Ascending aorta (tissue), 2 donors: ENCODE data around the gene MBD3. TPM values are rescaled to one million over a fixed set of nuclear protein-coding genes. Genes with fewer than 3 reads are reported as not detected.

Experiments used
- DNase-seq, 2 donors: peaks; one replicate each; pipeline ENCODE4 v3.0.0-alpha.2; 2019; ENCODE audit warnings: low spot score in 2 of 2
- H3K27ac ChIP-seq, 2 donors: fragments of 200-600 bp; sonication (generic); one replicate each; pipeline ENCODE4 v1.5.1; 2016 to 2017; ENCODE audit warnings: mild to moderate bottlenecking in 1 of 2
- H3K27me3 ChIP-seq: fragments of 200-600 bp; sonication (generic); one replicate; pipeline ENCODE4 v1.5.1; 2017
- H3K36me3 ChIP-seq, 2 donors: fragments of 200-600 bp; sonication (generic); one replicate each; pipeline ENCODE4 v1.5.1; 2016
- H3K4me1 ChIP-seq, 2 donors: fragments of 200-600 bp; sonication (generic); one replicate each; pipeline ENCODE4 v1.5.1; 2016 to 2017; ENCODE audit warnings: mild to moderate bottlenecking in 1 of 2
- H3K4me3 ChIP-seq, 2 donors: fragments of 200-600 bp; sonication (generic); one replicate each; pipeline ENCODE4 v1.5.1; 2016 to 2017; ENCODE audit warnings: mild to moderate bottlenecking in 1 of 2
- H3K9me3 ChIP-seq, 2 donors: fragments of 200-600 bp; sonication (generic); one replicate each; pipeline ENCODE4 v1.5.1; 2016
- intact Hi-C: fragments of 100-400 bp; cut with DNase I; formaldehyde crosslinking; loops from one replicate; pipeline ENCODE4 v1.15.1; 2023
- total RNA-seq: library from RNA; depleted of rRNA; stranded (reverse); fragments of >200 nt; gene quantifications from one replicate; pipeline ENCODE4 v1.1.0, GENCODE V29; 2016
- TF ChIP-seq, protein P1 (sequence below), 3 experiments: fragments of 200-600 bp in 2 of 3; fragments of 450-650 bp in 1 of 3; sonication (generic) in 2 of 3; IDR thresholded peaks; one replicate each; pipeline ENCODE4 v1.5.1; 2016 to 2019; ENCODE audit warnings: antibody characterized with exemption in 3 of 3, mild to moderate bottlenecking in 1 of 3, moderate library complexity in 1 of 3

MBD3 gene
- total RNA-seq, 1 donor from 2014 or later = 143 TPM

DNA sequence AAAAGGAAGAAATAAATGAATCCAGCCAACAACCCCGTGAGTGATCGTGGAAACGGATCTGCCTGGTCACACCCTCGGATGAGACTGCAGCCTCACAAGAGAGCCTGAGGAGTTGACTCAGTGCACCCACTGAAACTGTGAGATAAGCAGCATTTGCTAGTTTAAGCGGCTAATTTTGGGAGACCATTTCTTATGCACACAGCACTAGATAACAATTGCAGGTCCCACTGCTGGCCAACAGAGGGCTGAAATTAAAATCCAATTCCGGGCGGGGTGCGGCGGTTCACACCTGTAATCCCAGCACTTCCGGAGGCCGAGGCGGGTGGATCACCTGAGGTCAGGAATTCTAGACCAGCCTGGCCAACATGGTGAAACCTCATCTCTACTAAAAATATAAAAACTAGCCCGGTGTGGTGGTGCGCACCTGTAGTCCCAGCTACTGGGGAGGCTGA lies 9.0 kb upstream of the MBD3 start:
- DNase-seq = no peak
- Histone ChIP-seq H3K27me3 (no peaks in the 10 kb centered on the region), H3K9me3 (no peaks in the 10 kb centered on the region), H3K36me3 (peaks cover 25 to 35% of the 10 kb centered on the region in 2 donors), H3K27ac (no peak overlapping the region), H3K4me1 (peaks cover 15 to 25% of the 10 kb centered on the region in 2 donors), H3K4me3 (no peak overlapping the region)
- TF ChIP-seq, protein P1, sequence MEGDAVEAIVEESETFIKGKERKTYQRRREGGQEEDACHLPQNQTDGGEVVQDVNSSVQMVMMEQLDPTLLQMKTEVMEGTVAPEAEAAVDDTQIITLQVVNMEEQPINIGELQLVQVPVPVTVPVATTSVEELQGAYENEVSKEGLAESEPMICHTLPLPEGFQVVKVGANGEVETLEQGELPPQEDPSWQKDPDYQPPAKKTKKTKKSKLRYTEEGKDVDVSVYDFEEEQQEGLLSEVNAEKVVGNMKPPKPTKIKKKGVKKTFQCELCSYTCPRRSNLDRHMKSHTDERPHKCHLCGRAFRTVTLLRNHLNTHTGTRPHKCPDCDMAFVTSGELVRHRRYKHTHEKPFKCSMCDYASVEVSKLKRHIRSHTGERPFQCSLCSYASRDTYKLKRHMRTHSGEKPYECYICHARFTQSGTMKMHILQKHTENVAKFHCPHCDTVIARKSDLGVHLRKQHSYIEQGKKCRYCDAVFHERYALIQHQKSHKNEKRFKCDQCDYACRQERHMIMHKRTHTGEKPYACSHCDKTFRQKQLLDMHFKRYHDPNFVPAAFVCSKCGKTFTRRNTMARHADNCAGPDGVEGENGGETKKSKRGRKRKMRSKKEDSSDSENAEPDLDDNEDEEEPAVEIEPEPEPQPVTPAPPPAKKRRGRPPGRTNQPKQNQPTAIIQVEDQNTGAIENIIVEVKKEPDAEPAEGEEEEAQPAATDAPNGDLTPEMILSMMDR (IDR thresholded peaks at IDR 0.05) = no peak
- intact Hi-C loops = no loop called here

DNA sequence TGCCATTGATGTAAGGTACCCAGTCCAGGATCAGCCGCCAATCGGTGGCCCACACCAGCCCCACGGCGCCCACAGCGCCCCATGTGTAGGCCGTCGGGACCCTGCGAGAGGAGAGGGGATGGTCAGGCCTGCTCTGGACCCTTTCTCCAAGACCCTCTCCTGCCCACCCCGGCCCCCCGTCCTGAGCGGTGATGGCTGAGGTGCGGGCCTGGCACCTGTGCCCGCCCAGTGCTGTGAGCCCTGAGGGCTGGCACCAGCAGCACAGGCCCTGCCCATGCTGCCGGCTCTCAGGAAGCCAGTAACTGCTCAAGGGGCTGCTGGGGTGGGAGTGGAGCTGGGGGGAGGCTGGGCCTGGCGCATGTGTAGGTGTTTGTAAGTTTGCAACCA lies 6.8 kb upstream of the MBD3 start:
- peaks cover 7 to 17% of the 10 kb centered on the region in 2 donors for H3K4me1 ChIP-seq
- H3K4me3 ChIP-seq = no peak overlapping the region
- DNase-seq = no peak
- intact Hi-C loops = no loop called here
- H3K27ac ChIP-seq = no peak overlapping the region
- no peaks in the 10 kb centered on the region for H3K27me3 ChIP-seq
- H3K36me3 ChIP-seq = peaks cover 27 to 38% of the 10 kb centered on the region in 2 donors
- no peaks in the 10 kb centered on the region for H3K9me3 ChIP-seq
- TF ChIP-seq, protein P1 (IDR thresholded peaks at IDR 0.05) = no peak

DNA sequence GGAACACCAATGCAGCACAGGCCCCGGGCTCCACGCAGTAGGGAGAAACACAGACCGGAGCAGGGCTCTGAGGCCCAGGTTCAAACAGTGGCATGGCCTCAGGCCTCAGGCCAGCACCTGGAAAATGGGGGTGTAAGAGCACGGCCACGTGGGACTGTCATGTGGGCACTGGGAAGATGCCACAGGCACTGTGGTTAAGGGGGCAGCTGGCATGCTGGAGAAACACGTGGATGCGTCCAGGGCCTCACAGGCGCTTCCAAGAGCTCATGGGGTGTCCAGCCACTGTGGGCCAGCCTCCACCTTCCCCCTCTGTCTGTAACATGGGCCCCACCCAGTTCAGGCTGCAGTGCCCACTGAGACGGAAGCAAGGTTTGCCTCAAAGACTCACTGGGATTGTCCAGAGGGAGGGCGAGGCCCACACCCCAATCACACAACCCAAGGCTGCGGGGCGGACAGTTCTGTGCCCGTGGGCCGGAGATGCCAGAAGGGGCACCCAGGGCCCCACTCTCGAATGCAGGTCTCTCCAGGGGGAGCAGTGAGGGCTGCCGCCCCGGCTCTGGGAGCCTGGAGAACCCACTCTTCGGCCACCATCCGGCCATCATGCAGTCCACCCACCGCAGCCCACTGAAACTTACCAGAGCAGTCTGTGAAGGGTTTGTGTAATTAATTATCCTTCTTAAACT lies 6.3 kb upstream of the MBD3 start:
- no peak overlapping the region for H3K4me3 ChIP-seq
- no peak for DNase-seq
- H3K9me3 ChIP-seq = no peaks in the 10 kb centered on the region
- peaks cover 27 to 38% of the 10 kb centered on the region in 2 donors for H3K36me3 ChIP-seq
- H3K4me1 ChIP-seq = peaks cover 5 to 12% of the 10 kb centered on the region in 2 donors
- intact Hi-C loops = no loop called here
- no peak overlapping the region for H3K27ac ChIP-seq
- TF ChIP-seq, protein P1 (IDR thresholded peaks at IDR 0.05) = no peak
- H3K27me3 ChIP-seq = no peaks in the 10 kb centered on the region

DNA sequence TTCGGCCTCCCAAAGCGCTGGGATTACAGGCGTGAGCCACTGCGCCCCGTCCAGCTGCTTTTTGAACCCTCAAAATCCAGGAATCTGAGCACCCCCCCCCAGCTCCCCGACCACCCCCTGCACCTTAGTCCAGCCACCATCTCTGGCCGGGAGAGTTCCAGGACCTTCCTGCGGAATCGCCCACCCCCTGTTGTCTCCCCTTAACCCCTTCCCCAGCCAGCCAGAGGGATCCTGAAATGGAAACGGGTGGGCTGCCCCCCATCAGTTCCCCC lies 772 bp upstream of the MBD3 start:
- H3K36me3 ChIP-seq = peaks cover 20 to 21% of the 10 kb centered on the region in 2 donors
- intact Hi-C loops = no loop called here
- H3K27ac ChIP-seq = no peak overlapping the region
- H3K27me3 ChIP-seq = no peaks in the 10 kb centered on the region
- TF ChIP-seq, protein P1 (IDR thresholded peaks at IDR 0.05) = no peak
- peak overlapping the region; percentile 74 to 89 for H3K4me3 ChIP-seq
- DNase-seq = no peak
- H3K9me3 ChIP-seq = no peaks in the 10 kb centered on the region
- peaks cover 8 to 17% of the 10 kb centered on the region in 2 donors for H3K4me1 ChIP-seq

DNA sequence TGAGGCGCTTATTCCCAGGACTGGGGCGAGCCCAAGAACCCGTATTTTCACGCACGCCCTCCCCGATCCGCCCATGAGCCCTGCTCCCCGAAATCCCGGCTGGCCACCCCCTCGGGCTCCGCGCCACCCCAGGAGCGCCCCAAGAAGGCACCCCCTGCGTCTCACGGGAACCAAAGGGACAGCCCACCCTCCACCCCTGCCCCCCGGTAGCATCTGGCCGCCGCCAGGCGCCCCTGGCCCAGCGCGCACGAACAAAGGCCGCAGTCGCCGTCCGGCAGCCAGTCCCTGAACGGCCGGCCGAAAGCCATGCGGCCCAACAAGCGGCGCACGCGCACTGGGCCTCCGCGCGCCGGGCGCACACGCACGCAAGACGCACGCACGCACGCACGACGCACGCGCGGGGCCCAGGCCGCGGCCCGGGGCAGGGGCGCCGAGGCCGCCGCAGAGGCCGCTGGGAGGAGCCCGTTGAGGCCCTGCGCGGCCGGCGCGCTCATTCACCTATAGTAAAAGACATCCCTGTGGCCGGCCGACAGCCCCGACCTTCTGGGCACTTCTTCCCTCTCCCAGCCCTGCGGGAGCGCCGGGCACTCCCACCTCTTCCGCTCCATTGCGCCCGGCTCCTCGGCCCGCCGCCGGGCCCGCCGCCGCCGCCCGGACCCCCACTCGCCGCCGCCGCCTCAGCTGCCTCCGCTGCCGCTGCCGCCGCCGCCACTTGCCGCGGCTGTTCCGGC lies 476 bp downstream of the MBD3 start:
- Histone ChIP-seq H3K9me3 (no peaks in the 10 kb centered on the region), H3K36me3 (peaks cover 7 to 8% of the 10 kb centered on the region in 2 donors), H3K4me3 (peak overlapping the region; percentile 74 to 89), H3K27ac (peak overlapping the region; percentile 84 to 94), H3K27me3 (no peaks in the 10 kb centered on the region), H3K4me1 (peaks cover 8 to 17% of the 10 kb centered on the region in 2 donors)
- TF ChIP-seq, protein P1 (IDR thresholded peaks at IDR 0.05) = no peak
- intact Hi-C loops = loop anchor here (1.0 kb wide), 3 partner anchors 13 to 60 kb away; partner anchors contain the start of genes TCF3 and UQCR11
- DNase-seq = peak; percentile 22 to 88
